HG03432 (cell line): Measurements from ENCODE around the gene SLC4A3.
"Not testable (repeated sequence)": the region's sequence is repeated elsewhere in the genome, so short reads cannot be mapped to it uniquely, and the experiment has no call there.

Experiments used
- ATAC-seq: cut with Tn5 transposase; IDR thresholded peaks from one replicate; pipeline ENCODE4 v1.9.1; 2021; ENCODE audit warnings: mild to moderate bottlenecking, moderate library complexity; ENCODE audit not compliant: unreplicated experiment

Gene SLC4A3

DNA sequence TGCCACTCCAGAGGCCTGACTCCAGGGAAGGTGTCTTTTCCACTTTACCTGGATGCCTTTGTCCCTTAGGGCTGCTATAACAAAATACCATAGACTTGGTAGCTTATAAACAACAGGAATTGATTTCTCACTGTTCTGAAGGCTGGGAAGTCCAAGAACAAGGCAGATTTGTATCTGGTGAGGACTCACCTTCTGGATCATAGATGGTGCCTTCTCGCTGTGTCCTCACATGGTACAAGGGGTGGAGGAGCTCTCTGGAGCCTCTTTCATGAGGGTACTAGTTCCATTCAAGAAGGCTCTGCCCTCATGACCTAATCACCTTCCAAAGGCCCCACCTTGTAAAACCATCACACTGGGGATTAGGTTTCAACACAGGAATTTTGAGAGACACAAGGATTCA is 52.1 kb downstream of the SLC4A3 start:
- no peak for ATAC-seq

DNA sequence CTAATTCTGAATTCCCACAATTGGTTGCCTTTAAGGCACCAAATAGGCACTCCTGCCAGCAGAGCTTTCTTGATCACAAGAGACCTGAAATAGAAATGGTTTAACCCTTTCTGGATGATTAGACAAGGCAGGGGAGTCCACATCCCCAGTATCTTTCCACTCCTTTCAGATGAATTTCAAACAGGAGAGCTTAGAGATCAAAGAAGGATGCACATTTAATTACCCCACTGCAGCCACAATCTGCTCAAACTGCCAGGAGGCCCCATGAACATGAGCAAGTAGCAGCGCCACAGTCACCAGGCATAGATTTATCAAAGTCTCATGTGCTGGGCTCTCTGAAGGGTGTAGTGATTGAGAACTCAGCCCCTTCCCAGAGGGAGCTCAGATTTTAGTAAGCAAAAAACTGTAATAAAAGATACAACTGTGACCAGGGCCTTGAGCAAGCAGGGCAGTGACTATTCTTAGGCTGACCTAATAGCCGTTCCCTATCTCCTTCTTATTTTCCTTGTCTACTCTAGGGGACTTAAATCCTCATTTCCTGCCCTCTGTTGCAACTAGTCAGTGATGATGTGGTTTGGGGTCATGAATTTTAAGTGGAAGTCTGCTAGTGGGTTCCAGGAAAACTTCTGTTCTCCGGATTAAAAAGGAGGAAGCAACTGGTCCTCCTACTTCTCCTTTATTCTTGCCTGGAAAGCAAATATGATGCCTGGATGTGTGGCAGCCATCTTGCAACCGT is 53.7 kb downstream of the SLC4A3 start:
- ATAC-seq, result no peak

GRCh38 chr2:219681694-219682300 is 54.4 kb downstream of the SLC4A3 start:
- ATAC-seq, result no peak

- not testable (repeated sequence) for ATAC-seq
Measured at GRCh38 chr2:219683474-219683873, 56.0 kb downstream of the SLC4A3 start.

GRCh38 chr2:219684721-219685689 is 57.6 kb downstream of the SLC4A3 start:
- peak; percentile 98 for ATAC-seq

DNA sequence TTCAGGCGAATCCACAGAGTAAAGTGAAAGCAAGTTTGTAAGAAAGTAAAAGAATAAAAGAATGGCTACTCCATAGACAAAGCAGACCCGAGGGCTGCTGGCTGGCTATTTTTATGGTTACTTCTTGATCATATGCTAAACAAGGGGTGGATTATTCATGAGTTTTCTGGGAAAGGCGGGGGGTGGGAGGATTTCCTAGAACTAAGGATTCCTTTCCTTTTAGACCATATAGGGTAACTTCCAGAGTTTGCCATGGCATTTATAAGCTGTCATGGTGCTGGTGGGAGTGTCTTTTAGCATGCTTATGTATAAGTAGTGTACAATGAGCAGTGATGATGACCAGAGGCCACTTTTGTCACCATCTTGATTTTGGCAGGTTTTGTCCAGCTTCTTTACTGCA is 59.8 kb downstream of the SLC4A3 start:
- ATAC-seq, result no peak

- no peak for ATAC-seq
Measured at GRCh38 chr2:219687882-219688559, 60.6 kb downstream of the SLC4A3 start.

GRCh38 chr2:219688560-219689445 is 61.4 kb downstream of the SLC4A3 start:
- ATAC-seq, result no peak

DNA sequence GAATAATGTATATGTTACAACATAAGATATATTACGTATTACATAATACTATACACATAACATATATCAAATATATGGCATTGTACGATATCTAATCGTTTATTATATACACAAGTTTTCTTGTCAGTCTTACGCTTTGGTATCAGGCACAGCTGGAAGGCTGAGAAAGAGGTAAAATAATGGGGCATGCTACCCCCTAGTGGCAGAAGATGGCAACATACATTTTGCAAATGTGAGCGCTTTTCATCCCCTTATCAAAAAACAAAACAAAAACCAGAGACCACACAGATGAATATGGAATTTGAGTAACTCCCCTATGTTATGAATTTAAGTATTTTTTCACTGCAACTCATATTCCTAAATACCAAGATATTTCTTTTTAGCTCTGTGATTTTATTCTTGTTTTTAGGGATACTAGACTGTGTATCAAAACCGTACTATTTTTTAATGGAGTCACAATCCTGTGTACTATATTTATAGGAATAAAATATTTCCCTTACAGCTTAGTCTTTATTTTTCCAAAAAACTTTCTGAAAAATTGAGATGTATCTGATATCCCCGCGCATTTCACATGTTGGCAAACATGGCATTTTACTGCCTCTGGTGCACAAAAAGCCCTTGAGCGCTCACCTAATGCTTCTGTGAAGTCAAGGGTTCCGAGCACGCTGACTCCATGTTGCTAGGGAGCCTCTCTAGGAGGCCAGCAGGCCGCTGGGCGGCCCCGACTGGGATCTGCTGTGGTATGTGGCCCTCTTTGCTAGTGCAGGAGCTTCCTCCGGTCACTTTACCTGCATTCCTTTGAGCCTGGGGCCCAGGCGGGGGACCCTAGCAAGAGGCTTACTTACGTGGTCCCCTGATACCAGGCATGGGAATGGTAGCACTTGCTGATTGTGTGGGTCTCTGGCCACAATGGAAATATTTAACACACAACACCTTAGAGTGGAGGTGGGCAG is 62.5 kb downstream of the SLC4A3 start:
- ATAC-seq, result peak; percentile 45

DNA sequence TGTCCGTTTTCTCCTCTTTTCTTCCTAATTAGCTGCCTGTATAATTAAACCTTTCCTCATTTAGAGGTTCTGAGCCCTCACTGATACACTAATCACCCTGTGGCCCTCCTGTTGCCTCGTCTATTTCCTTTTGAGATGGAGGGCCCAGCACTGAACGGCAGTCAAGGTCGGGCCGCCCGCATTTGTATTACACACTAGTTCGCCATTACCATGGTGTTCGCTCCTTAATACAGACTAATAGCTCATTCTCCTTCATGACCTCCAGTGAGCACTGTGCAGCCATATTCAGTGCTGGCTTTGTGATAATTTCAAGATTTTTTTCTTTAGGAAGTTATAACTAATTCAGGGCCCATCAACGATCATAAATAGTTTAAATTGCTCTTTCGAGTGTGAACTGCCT is 64.1 kb downstream of the SLC4A3 start:
- no peak for ATAC-seq
